SK-N-DZ (cell line): ENCODE measurements around the gene ELOVL2.
"Not testable (repeated sequence)": the region's sequence is repeated elsewhere in the genome, so short reads cannot be mapped to it uniquely, and the experiment has no call there.

ENCODE experiments used
- DNase-seq: peaks from one replicate; pipeline ENCODE4 v3.0.0-alpha.2; 2015; ENCODE audit warnings: low spot score

Gene ELOVL2

GRCh38 chr6:11023032-11023431 lies 21.1 kb downstream of the ELOVL2 start:
- no peak for DNase-seq

- no peak for DNase-seq
Measured at GRCh38 chr6:11021714-11022113, 22.4 kb downstream of the ELOVL2 start.

DNA sequence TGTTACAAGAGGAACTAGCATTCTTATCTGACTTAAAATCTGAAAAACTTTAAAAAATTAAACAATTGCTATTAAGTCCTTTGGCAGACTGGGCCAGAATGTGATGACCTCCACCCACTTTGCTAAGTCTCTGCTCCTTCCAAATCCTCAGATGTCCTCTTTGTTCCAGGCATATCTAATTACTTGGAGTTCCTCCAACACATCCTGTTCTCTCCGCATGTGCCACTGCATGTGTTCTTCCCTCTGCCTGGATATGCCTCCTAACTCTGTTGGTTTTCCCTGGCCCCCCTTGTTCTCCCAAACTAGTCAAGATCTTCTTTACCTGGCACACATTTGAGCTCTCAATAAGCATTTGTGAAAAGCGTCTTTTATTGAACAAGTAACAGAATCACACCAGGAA lies 23.1 kb downstream of the ELOVL2 start:
- DNase-seq = no peak

- DNase-seq = no peak
Measured at GRCh38 chr6:11018225-11018624, 25.9 kb downstream of the ELOVL2 start.

DNA sequence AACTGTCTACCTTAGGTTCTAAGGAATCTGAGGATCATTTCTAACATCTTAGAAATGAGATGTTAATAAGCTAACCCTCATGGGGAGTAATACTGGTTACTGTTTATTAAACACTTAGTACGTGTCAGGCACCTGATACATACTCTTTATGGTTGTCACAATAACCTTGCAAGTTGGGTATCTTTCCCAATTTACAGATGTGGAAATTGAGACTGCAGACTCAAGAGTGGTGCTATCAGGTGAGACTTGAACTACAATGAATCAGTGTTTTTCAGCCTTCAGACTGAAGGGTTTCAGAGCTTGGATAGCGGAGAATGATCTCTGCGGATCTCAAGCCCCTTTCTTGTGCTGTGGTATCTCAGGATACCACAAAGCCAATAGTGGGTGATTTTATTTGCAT lies 27.0 kb downstream of the ELOVL2 start:
- no peak for DNase-seq

- DNase-seq = no peak
Measured at GRCh38 chr6:11016452-11016851, 27.7 kb downstream of the ELOVL2 start.

DNA sequence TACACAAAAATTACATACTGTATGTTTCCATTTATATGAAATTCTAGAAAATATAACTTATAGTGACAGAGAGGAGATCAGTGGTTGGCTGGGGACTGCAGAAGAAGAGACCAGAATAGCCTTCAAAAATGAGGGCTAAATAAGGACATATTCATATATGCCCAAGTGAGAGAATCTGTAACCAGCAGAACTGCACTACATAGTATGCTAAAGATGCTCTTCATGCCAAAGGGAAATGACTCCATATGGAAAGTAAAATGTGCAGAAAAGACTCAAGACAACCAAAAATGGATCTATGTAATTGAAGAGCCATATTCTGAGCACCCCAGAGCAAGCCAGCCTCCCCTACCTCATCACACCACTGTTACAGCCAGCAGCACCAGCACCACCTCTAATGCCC lies 29.0 kb downstream of the ELOVL2 start:
- no peak for DNase-seq

DNA sequence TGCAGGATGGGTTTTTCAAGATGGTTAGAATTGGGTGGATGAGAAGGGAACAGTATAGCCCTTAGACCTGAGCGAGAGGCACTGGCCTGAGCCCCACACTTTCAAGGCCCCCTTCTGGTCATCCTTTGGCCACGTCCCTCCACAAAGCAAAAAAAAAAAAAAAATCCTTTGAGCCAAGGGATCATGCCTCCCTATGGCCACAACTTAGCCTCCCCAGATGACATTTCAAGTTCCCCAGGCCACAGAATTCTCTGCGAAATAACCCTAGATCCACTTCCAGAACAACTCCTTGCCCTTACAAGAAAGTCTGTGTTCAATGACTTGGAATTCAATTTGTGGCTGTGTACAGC lies 30.4 kb downstream of the ELOVL2 start:
- no peak for DNase-seq

- peak; percentile 12 for DNase-seq
Measured at GRCh38 chr6:11012976-11013720, 31.0 kb downstream of the ELOVL2 start.

GRCh38 chr6:11012295-11012754 lies 31.8 kb downstream of the ELOVL2 start:
- no peak for DNase-seq

- DNase-seq = no peak
Measured at GRCh38 chr6:11011787-11012234, 32.3 kb downstream of the ELOVL2 start.

DNA sequence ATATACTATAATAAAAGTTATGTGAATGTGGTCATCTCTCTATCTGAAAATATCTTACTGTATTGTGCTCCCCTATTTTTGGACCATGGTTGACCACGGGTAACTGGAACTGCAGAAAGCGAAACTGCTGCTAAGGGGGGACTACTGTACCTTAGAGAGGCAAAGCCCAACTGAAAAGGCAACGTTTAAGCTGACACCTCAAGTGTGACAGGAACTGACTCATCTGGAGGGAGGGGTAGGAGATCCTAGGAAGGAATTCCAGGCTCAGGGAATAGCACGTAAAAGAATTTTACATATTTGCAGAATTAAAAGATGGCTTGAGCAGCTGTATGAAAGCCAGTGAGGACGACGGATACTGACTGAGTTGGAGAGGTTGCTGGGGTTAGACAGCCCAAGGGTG lies 34.8 kb downstream of the ELOVL2 start:
- DNase-seq = no peak

- DNase-seq = no peak
Measured at GRCh38 chr6:11008821-11009220, 35.3 kb downstream of the ELOVL2 start.

GRCh38 chr6:11007715-11008608 lies 36.1 kb downstream of the ELOVL2 start:
- no peak for DNase-seq

DNA sequence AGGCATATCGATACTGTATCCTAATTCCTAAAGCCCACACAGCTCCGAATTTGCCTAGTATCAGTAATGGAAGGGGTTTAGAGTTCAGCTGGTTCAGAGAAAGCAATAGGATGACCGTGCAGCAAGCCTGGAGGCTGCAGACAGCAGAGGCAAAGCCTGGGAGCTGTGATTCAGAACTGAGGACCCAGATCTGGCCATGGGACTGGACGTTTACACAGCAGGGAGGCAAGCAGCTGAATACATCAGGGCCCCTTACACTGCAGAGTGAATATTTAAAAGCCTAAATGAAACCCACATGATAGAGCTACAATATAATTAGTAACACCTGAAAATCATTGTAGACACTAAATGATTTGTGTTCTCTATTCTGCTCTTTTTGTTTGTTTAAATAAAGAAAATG lies 38.0 kb downstream of the ELOVL2 start:
- no peak for DNase-seq

DNA sequence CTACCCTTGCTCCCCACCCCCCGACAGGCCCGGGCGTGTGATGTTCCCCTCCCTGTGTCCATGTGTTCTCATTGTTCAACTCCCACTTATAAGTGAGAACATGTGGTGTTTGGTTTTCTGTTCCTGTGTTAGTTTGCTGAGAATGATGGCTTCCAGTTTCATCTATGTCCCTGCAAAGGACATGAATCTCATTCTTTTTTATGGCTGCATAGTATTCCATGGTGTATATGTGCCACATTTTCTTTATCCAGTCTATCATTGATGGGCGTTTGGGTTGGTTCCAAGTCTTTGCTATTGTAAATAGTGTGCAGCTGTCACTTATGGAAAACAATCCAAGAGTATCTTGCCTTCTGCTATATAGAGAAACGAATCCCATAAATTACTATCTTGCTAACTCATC lies 40.8 kb downstream of the ELOVL2 start:
- not testable (repeated sequence) for DNase-seq

GRCh38 chr6:11002176-11002575 lies 41.9 kb downstream of the ELOVL2 start:
- no peak for DNase-seq

- DNase-seq = no peak
Measured at GRCh38 chr6:10999994-11000393, 44.1 kb downstream of the ELOVL2 start.

- no peak for DNase-seq
Measured at GRCh38 chr6:10995114-10995707, 48.9 kb downstream of the ELOVL2 start.

DNA sequence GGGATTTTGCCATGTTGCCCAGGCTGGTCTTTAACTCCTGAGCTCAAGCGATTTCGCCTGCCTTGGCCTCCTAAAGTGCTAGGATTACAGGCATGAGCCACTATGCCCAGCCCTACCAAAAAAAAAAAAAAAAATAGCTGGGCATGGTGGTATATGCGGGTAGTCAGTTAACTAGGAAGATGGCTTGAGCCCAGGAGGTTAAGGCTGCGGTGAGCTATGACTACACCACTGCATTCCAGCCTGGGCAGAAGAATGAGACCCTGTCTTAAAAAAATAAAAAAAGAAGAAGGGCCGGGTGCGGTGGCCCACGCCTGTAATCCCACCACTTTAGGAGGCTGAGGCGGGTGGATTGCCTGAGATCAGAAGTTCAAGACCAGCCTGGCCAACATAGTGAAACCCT lies 50.2 kb downstream of the ELOVL2 start:
- DNase-seq = no peak

DNA sequence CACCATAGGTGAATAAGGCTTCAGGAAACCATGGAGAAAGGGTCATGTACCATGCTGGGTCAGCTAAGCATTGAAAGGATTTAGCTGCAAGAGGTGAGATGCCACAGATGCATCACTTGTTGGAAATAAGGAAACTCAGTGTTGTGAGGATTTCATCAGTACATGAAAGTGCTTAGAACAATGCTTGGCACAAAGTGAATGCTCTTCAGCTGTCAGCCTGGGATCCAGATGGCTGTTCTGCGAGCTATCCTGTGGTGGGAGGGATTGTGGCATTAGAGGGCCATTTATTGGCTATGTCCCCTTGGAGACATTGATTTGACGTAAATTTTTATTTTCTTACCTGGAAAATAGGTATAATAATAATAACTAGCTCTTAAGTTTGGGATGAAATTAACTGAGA lies 53.0 kb downstream of the ELOVL2 start:
- DNase-seq = no peak

DNA sequence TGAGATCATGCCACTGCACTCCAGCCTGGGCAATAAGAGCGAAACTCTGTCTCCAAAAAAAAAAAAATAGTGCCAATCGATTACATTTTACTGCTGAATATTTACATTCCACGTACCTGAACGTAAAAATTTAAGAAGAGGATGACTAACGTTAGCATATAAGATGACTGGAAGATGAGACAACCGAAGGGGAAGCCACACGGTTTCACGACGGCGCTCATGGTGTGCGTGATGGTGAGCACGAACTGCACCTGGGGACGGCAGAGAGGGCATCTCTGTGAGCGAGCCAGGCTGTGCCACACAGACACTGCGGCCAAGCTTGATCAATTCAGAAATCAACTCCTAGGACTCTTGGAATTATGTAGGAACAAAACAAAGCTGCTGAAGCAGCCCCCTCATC lies 54.5 kb downstream of the ELOVL2 start:
- DNase-seq = no peak
